Measurements from ENCODE around the gene SOX10.

DNA sequence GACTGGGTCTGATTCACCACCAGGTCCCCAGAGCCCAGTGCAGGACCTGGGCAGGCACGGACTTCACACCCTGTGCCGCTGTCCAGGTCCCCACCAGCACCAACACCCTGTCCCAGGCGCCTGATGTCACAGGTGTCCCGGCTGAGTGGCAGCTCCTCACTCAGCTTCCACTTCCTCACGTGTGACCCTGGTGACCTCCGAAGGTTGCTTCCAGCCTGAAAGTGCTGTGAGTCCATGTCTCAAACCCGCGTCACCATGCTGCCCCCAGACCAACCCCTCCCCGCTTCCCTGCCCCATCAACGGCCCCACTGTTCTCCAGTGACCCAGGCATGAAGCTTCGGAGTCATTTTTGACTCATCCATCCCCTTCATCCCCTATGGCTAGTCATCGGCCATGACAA lies 47.1 kb upstream of the SOX10 start:
- TF ChIP-seq ZNF671 (CRISPR knock-in tag; IDR thresholded peaks at IDR 0.05) (no peak), CTCF (IDR thresholded peaks at IDR 0.05) (no peak), USF1 (CRISPR knock-in tag; IDR thresholded peaks at IDR 0.05) (no peak)

All from WTC11 (cell line).